Fibroblast of lung (primary cell): ENCODE results near the gene DBT.

Experiments used
- EZH2 ChIP-seq: IDR thresholded peaks from 2 replicates; pipeline ENCODE4 v1.5.1; 2012; ENCODE audit warnings: low read length, control low read depth, mild to moderate bottlenecking; ENCODE audit errors: missing control alignments
- TF ChIP-seq, protein P1 (sequence below), 2 donors: IDR thresholded peaks in 1 of 2; conservative IDR thresholded peaks in 1 of 2; 1 replicate in 1 of 2; 2 replicates in 1 of 2; pipeline ENCODE4 v1.5.1; 2011 to 2012; ENCODE audit warnings: low read length in 2 of 2, control low read depth in 1 of 2, inconsistent platforms in 1 of 2, low read depth in 1 of 2, mild to moderate bottlenecking in 1 of 2

- TF ChIP-seq, protein P1, sequence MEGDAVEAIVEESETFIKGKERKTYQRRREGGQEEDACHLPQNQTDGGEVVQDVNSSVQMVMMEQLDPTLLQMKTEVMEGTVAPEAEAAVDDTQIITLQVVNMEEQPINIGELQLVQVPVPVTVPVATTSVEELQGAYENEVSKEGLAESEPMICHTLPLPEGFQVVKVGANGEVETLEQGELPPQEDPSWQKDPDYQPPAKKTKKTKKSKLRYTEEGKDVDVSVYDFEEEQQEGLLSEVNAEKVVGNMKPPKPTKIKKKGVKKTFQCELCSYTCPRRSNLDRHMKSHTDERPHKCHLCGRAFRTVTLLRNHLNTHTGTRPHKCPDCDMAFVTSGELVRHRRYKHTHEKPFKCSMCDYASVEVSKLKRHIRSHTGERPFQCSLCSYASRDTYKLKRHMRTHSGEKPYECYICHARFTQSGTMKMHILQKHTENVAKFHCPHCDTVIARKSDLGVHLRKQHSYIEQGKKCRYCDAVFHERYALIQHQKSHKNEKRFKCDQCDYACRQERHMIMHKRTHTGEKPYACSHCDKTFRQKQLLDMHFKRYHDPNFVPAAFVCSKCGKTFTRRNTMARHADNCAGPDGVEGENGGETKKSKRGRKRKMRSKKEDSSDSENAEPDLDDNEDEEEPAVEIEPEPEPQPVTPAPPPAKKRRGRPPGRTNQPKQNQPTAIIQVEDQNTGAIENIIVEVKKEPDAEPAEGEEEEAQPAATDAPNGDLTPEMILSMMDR (conservative IDR thresholded peaks at IDR 0.05 in 1 of 2, IDR thresholded peaks at IDR 0.05 in 1 of 2; ENCODE audit: low read depth in 1 of 2, low read length in 2 of 2), result no peak
- TF ChIP-seq EZH2, result no peak
Observed at GRCh38 chr1:100177295-100178041, 72.2 kb downstream of the DBT start.
